ENCODE results near the gene ZBTB24. TPM values are rescaled to one million over a fixed set of nuclear protein-coding genes. Genes with fewer than 3 reads are reported as not detected.

Gene ZBTB24
- total RNA-seq, 3 donors from 2014 or later (not counting 1 experiment from before 2014, with no cell fraction given), result 6.7 to 10.6 (median 8.6) TPM

DNA sequence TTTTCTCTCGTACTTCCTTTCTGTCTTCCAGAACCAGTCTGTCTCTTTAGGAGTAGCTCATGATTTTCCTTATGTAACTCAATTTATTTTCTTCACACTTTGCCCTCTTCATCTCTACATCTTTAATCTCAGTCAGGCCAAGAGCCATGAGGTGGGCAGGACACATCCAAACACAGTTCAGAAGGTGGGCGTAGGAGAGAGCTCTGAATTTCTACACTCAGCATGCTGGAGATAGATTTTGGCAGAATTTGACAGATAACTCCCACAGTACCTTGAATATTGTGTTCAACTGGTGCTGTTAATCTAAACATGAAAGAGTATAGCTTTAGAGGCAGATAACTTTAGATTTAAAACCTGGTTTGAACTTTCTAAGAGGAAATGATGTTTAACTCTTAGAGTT is 23.8 kb upstream of the ZBTB24 start:
- H3K4me1 Mint-ChIP-seq, result no peaks in the 10 kb centered on the region

DNA sequence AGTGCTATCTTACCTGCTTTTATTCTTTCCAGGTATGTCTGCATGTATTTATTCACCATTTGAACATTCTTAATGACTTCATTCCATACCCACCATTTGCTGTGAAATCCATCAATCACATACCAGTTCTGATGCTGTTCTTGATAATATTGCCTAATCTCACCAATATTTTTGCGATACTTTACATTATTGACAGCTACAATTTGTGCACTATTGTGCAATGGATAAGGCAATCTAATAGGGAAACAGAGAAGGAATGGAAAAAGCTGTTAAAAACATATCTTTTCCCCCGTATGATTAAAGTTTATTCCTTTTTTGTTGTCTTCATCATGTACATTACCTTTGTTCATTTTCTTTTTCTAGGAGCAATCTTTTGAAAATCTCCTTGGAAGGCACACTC is 23.3 kb upstream of the ZBTB24 start:
- Mint-ChIP-seq H3K36me3 (no peaks in the 10 kb centered on the region), H3K4me1 (no peaks in the 10 kb centered on the region), H3K27me3 (ENCODE audit: low read depth in 2 of 2) (peaks cover 0 to 3% of the 10 kb centered on the region in 2 donors), H3K9me3 (no peaks in the 10 kb centered on the region), H3K27ac (no peak overlapping the region), H3K4me3 (no peak overlapping the region)
- Histone ChIP-seq H3K27ac (ENCODE audit: low read length) (no peak overlapping the region), H3K36me3 (ENCODE audit: control insufficient read depth, insufficient read depth, low read length) (no peaks in the 10 kb centered on the region), H3K27me3 (ENCODE audit: control insufficient read depth, insufficient read depth, low read length) (no peaks in the 10 kb centered on the region), H3K4me3 (ENCODE audit: low read length) (no peak overlapping the region), H3K4me1 (ENCODE audit: control insufficient read depth, insufficient read depth, low read length) (no peaks in the 10 kb centered on the region), H3K9me3 (ENCODE audit: control insufficient read depth, insufficient read depth, low read length) (no peaks in the 10 kb centered on the region)
- ATAC-seq, result no peak
- no peak for DNase-seq
- TF ChIP-seq, protein P1, sequence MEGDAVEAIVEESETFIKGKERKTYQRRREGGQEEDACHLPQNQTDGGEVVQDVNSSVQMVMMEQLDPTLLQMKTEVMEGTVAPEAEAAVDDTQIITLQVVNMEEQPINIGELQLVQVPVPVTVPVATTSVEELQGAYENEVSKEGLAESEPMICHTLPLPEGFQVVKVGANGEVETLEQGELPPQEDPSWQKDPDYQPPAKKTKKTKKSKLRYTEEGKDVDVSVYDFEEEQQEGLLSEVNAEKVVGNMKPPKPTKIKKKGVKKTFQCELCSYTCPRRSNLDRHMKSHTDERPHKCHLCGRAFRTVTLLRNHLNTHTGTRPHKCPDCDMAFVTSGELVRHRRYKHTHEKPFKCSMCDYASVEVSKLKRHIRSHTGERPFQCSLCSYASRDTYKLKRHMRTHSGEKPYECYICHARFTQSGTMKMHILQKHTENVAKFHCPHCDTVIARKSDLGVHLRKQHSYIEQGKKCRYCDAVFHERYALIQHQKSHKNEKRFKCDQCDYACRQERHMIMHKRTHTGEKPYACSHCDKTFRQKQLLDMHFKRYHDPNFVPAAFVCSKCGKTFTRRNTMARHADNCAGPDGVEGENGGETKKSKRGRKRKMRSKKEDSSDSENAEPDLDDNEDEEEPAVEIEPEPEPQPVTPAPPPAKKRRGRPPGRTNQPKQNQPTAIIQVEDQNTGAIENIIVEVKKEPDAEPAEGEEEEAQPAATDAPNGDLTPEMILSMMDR (IDR thresholded peaks at IDR 0.05), result no peak
- 90% methylated on average over 2 of the region's 2 CpGs for WGBS (ENCODE audit: insufficient coverage)
- intact Hi-C loops (cut with micrococcal nuclease), result no loop called here

More for the DNA sequence above, 23.8 kb upstream of the ZBTB24 start:
- Histone ChIP-seq H3K4me3 (ENCODE audit: low read length) (no peak overlapping the region), H3K27ac (ENCODE audit: low read length) (no peak overlapping the region), H3K27me3 (ENCODE audit: control insufficient read depth, insufficient read depth, low read length) (no peaks in the 10 kb centered on the region), H3K9me3 (ENCODE audit: control insufficient read depth, insufficient read depth, low read length) (no peaks in the 10 kb centered on the region), H3K36me3 (ENCODE audit: control insufficient read depth, insufficient read depth, low read length) (no peaks in the 10 kb centered on the region), H3K4me1 (ENCODE audit: control insufficient read depth, insufficient read depth, low read length) (no peaks in the 10 kb centered on the region)
- peaks cover 0 to 3% of the 10 kb centered on the region in 2 donors for H3K27me3 Mint-ChIP-seq (ENCODE audit: low read depth in 2 of 2)
- no peak overlapping the region for H3K27ac Mint-ChIP-seq
- 100% methylated on average over 2 of the region's 2 CpGs for WGBS (ENCODE audit: insufficient coverage)
- no peak overlapping the region for H3K4me3 Mint-ChIP-seq
- TF ChIP-seq, protein P1 (IDR thresholded peaks at IDR 0.05), result no peak
- DNase-seq (no peak), ATAC-seq (no peak)
- H3K9me3 Mint-ChIP-seq, result no peaks in the 10 kb centered on the region
- intact Hi-C loops (cut with micrococcal nuclease), result no loop called here
- no peaks in the 10 kb centered on the region for H3K36me3 Mint-ChIP-seq

DNA sequence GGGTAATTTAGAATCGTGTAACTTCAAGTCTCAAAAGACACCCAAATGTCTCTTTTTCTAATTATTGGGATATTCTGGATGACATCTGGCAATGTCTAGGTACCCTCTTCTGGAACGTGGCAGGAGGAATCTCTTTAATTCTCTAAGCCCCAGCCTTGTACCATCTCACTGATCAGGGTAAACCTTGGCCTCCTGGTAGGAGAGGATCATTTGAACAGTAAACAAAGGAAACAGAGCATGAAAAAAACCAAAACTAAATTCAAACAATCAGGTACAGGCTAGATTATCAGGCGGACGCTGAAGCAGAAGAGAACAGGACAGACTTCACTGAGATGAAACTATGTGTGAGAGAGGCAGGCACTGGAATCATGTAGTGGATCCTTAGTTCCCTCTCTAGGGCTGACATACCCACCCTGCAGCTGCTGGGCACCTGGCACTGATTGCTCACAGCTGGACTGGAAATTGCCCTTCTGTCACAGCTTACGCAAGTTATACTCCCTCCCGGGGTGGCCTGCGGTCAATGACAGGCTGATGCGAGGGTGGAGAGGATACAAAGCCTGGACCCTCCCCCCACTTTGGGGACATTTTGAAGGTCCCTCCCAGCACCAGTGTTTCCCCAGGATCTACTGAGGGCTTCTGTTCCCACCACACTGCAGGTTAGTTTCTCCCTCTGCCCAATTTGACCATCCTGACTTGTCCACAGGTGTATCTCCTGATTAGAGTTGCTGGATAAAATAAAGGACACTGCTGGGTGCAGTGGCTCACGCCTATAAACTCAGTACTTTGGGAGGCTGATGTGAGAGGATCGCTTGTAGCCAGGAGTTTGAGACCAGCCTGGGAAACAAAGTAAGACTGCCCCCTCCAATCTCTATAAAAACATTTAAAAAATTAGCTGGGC is 20.6 kb upstream of the ZBTB24 start:
- Mint-ChIP-seq H3K9me3 (no peaks in the 10 kb centered on the region), H3K36me3 (no peaks in the 10 kb centered on the region), H3K4me3 (no peak overlapping the region), H3K27me3 (ENCODE audit: low read depth in 2 of 2) (peaks cover 0 to 3% of the 10 kb centered on the region in 2 donors), H3K4me1 (no peaks in the 10 kb centered on the region), H3K27ac (no peak overlapping the region)
- no peak for DNase-seq
- intact Hi-C loops (cut with micrococcal nuclease), result no loop called here
- Histone ChIP-seq H3K4me3 (ENCODE audit: low read length) (no peak overlapping the region), H3K27ac (ENCODE audit: low read length) (no peak overlapping the region), H3K36me3 (ENCODE audit: control insufficient read depth, insufficient read depth, low read length) (no peaks in the 10 kb centered on the region), H3K27me3 (ENCODE audit: control insufficient read depth, insufficient read depth, low read length) (no peaks in the 10 kb centered on the region), H3K9me3 (ENCODE audit: control insufficient read depth, insufficient read depth, low read length) (no peaks in the 10 kb centered on the region), H3K4me1 (ENCODE audit: control insufficient read depth, insufficient read depth, low read length) (no peaks in the 10 kb centered on the region)
- WGBS (ENCODE audit: insufficient coverage), result 72% methylated on average over 9 of the region's 10 CpGs
- TF ChIP-seq, protein P1 (IDR thresholded peaks at IDR 0.05), result no peak
- ATAC-seq, result no peak

Data from natural killer cell (primary cell).